Activated naive CD4-positive, alpha-beta T cell treated with anti-CD3 and anti-CD28 coated beads, Interleukin-2, amount 50 U/mL, for 72 hours (primary cell): ENCODE data around the gene CTSC. TPM values are rescaled to one million over a fixed set of nuclear protein-coding genes. Genes with fewer than 3 reads are reported as not detected.
"Not testable (repeated sequence)": the region's sequence is repeated elsewhere in the genome, so short reads cannot be mapped to it uniquely, and the experiment has no call there.

Experiments
- ATAC-seq, 2 donors: fragments of 150-1000 bp; cut with Tn5 transposase; 2 replicates each; pipeline ENCODE4 v1.10.0; 2021; ENCODE audit warnings: mild to moderate bottlenecking in 2 of 2, moderate library complexity in 2 of 2
- DNase-seq, 2 donors: peaks; one replicate each; pipeline ENCODE4 v3.0.0; 2021 to 2022; ENCODE audit warnings: low spot score in 2 of 2
- H3K27ac Mint-ChIP-seq, 2 donors: one replicate each; pipeline ENCODE4 v1.8.0; 2022; ENCODE audit warnings: mild to moderate bottlenecking in 2 of 2, mixed read lengths in 2 of 2
- H3K36me3 Mint-ChIP-seq, 2 donors: one replicate each; pipeline ENCODE4 v1.8.0; 2022; ENCODE audit warnings: mixed read lengths in 2 of 2
- H3K9me3 Mint-ChIP-seq, 2 donors: one replicate each; pipeline ENCODE4 v1.8.0; 2022; ENCODE audit warnings: mixed read lengths in 2 of 2
- total RNA-seq, 2 donors: library from RNA; stranded (reverse); gene quantifications; one replicate each; pipeline ENCODE4 v1.2.3, GENCODE V29; 2022

Gene CTSC
- total RNA-seq, 2 donors from 2014 or later, result 46.1 to 48.1 TPM

DNA sequence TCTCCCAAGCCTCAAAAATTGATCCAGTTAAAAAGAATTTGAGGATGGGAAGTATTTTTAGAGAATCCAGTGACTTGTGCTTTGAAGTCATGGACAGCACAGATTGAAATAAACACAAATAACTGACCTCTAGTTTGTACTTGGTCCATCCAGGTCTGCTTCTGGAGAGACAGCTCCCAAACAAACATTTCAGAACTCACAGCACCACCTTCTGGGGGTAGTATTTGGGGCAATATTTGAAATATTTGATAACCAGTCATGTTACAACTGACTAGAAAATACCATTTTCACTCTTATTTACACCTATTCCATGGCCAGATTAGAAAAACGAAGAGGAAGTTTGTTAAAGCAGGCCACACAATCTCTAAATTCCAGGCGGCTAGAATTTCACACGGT lies 56.2 kb downstream of the CTSC start:
- no peak for ATAC-seq
- no peak for DNase-seq
- Mint-ChIP-seq H3K27ac (no peak overlapping the region), H3K36me3 (peaks cover 0 to 4% of the 10 kb centered on the region in 2 donors), H3K9me3 (no peaks in the 10 kb centered on the region)

DNA sequence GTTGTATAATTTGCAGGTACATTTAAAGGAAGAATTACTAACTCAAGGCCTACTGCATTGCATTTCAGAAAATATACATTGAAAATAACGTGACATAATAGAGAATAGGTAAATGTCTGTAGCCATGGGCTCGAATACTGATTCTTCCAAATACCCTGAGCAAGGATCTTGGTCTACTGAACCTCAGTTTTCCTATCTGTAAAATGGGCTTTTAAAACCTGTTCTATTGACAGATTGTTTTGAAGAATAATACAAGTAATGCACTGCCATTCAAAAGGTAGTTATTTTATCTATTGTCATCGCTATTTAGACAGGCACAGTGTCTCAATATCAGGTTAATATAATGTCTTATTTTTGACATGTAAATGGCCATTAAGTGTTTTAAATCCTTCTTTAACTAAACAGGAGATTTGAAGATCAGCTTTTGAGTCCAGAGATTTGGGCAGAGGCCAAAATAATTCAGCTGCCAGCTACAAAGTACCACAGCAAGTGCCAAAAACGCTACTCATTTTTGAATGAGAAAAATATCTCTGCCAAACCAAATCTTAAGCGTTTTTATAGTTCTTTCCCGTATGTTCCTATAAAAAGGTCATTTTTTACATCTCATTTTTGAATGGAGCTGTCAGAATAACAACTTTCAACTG lies 56.7 kb downstream of the CTSC start:
- Mint-ChIP-seq H3K9me3 (no peaks in the 10 kb centered on the region), H3K27ac (no peak overlapping the region), H3K36me3 (peaks cover 0 to 4% of the 10 kb centered on the region in 2 donors)
- ATAC-seq (no peak), DNase-seq (no peak)

DNA sequence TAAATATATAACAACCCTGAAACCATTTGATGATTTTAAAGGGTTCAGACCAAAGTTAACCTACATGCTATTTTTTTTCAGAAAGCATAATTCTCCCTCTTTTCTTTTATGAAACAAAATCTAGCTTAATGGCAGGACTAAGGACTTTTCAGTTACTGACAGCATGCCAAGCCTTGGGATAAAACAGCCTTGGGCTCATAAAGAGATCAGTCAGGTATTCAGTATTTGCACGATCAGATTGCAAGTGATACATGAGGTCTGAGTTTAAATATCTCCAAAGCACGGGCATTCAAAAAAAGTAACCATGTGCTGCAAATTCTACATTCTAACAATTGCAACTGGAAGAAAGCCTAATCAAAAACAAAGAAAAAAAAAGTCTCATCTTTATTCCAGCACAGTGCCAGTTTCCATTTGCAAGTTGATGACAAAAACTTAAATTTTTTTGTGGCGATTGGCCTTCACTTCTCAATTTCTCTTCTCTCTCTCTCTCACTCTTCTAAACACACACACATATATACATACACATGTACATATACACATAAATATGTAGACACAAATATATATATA lies 60.1 kb downstream of the CTSC start:
- no peak overlapping the region for H3K27ac Mint-ChIP-seq
- DNase-seq (no peak), ATAC-seq (no peak)
- peaks cover 0 to 4% of the 10 kb centered on the region in 2 donors for H3K36me3 Mint-ChIP-seq
- H3K9me3 Mint-ChIP-seq, result peaks cover 0 to 4% of the 10 kb centered on the region in 2 donors

DNA sequence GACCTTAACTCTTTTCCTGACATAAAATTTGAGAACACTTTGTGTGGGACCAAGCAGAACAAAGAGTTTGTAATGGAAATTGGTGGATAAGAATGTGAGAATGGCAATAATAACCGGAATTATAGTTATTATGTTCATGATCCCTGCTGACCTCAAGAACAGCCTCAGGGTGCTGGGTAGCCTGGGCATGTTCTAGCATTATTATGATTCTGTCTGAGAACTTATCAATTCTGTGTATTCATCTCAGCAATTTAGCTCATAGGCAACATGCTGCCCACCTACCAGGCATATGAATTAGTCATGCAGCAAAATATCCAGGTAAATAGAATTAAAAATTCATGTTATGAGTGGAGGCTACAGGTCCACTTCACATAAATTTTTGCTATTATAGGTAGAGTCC lies 61.9 kb downstream of the CTSC start:
- Mint-ChIP-seq H3K27ac (no peak overlapping the region), H3K36me3 (peaks cover 0 to 5% of the 10 kb centered on the region in 2 donors), H3K9me3 (peaks cover 0 to 4% of the 10 kb centered on the region in 2 donors)
- no peak for ATAC-seq
- no peak for DNase-seq

DNA sequence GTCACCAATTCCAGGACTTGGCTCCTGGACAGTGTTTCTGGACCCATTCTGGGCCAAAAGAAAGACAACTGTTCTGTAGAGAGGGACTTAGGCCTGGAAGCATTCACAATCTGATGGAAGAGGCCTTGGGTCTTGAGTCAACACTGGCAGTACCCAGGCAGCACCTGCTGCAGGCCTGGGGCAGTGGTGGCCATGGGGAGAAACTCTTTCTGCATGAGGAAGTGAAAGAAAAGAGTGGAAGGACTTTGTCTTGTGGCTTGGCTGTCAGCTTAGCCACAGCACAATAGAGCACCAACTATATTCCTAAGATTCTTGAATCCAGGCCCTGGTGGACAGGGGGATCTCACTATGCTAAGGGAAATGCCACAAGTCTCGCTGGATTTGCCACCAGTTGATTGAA lies 70.6 kb downstream of the CTSC start:
- H3K36me3 Mint-ChIP-seq, result peaks cover 19 to 47% of the 10 kb centered on the region in 2 donors
- H3K9me3 Mint-ChIP-seq, result peaks cover 4 to 16% of the 10 kb centered on the region in 2 donors
- ATAC-seq (no peak), DNase-seq (no peak)
- no peak overlapping the region for H3K27ac Mint-ChIP-seq

DNA sequence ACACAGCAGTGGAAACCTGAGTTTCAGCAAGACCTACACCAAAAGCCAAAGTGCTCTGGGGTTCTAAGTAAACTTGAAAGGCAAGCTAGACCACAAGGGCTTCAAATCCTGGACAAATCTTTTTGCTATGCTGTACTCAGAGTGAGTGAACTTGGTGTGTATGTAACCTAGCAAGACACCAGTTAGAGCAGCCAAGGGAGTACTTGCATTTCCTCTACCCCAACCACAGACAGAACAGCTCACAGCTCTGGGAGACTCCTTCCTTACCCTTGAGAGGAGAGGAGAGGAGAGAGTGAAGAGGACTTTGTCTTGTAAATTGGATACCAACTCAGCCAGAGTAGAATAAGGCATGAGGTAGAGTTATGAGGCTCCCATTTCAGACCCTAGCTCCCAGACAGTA lies 71.4 kb downstream of the CTSC start:
- DNase-seq, result no peak
- Mint-ChIP-seq H3K36me3 (peaks cover 23 to 52% of the 10 kb centered on the region in 2 donors), H3K27ac (no peak overlapping the region), H3K9me3 (peaks cover 12 to 24% of the 10 kb centered on the region in 2 donors)
- no peak for ATAC-seq

DNA sequence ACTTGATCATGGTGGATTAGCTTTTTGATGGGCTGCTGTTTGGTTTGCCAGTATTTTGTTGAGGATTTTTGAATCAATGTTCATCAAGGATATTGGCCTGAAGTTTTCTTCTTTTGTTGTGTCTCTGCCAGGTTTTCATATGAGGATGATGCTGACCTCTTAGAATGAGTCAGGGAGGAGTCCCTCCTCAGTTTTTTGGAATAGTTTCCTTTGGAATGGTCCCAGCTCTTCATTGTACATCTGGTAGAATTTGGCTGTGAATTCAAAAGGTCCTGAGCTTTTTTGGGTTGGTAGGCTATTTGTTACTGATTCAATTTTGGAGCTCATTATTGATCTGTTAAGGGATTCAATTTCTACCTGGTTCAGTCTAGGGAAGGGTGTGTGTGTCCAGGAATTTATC lies 78.1 kb downstream of the CTSC start:
- DNase-seq (no peak), ATAC-seq (no peak)
- peaks cover 43 to 44% of the 10 kb centered on the region in 2 donors for H3K36me3 Mint-ChIP-seq
- peaks cover 49 to 50% of the 10 kb centered on the region in 2 donors for H3K9me3 Mint-ChIP-seq
- no peak overlapping the region for H3K27ac Mint-ChIP-seq

DNA sequence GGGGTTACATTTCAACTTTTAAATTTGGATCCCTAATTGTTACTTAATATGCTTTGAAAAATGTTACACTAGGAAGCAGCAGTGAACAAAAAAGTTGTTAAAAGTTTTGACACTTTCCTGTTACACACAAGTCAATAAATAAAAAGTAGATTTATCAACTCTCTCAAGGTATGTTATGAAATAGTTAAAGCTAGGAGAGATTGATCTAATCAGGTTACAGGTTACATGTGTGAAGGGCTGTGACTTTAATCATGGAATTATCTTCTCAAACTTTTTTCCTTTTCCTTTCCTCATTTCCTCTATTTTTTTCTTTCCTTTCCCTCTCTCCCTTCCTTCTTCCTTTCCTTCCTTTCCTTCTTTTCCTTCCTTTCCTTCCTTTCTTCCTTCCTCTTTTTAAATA lies 85.3 kb downstream of the CTSC start:
- Mint-ChIP-seq H3K9me3 (peaks cover 10 to 11% of the 10 kb centered on the region in 2 donors), H3K27ac (no peak overlapping the region), H3K36me3 (peaks cover 0 to 6% of the 10 kb centered on the region in 2 donors)
- DNase-seq (no peak), ATAC-seq (no peak)

DNA sequence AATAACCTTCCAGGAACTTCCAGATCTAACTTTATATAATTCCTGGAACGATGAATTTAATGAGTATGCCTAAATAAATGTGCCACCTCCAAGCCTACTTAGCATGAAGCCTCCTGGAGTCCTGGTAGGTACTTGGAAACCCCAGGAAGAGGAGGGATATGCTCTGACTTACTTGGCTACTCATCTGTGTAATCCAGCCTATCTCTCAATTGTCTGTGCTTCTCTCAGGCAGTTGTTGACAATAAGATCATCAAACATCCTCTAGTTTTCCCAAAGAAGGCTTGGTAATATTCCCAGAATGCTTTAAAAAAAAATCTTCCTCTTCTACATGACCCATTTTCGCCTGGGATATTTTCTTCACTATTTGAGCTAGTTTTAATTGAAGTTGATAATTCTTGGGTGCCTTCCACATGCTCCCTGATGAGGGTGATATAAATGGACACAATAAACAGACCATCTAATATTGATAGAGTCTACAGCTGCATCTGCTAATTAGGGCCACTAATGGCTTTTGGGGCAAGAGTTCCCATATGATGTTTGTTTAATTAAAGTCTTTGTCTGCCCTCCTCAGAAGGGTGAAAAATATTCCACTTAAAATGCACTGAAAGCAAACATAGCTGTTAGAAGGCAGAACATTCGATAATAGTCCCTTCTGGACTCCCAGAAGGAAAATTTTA lies 86.8 kb downstream of the CTSC start:
- ATAC-seq, result no peak
- Mint-ChIP-seq H3K36me3 (peaks cover 0 to 5% of the 10 kb centered on the region in 2 donors), H3K9me3 (peaks cover 7 to 8% of the 10 kb centered on the region in 2 donors), H3K27ac (no peak overlapping the region)
- no peak for DNase-seq

DNA sequence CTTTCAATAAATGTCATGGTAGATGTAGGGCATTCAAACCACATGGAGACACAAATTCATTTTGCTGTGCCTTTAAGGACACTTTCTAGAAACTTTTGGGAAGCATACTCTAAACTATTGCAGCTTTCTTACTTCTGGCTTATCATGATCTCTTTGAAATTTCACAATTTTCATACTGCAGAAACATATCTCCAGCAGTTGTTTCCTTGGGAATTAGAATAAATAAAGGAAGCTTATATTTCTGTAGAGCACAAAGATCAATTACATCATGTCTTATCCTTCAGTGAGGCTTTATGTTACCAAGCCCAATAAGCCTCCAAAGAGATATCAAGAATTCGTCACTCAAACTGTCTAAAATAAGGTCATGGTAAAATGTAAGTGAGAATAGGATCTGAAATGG lies 87.8 kb downstream of the CTSC start:
- Mint-ChIP-seq H3K36me3 (no peaks in the 10 kb centered on the region), H3K9me3 (peaks cover 3 to 4% of the 10 kb centered on the region in 2 donors), H3K27ac (no peak overlapping the region)
- DNase-seq (no peak), ATAC-seq (no peak)

DNA sequence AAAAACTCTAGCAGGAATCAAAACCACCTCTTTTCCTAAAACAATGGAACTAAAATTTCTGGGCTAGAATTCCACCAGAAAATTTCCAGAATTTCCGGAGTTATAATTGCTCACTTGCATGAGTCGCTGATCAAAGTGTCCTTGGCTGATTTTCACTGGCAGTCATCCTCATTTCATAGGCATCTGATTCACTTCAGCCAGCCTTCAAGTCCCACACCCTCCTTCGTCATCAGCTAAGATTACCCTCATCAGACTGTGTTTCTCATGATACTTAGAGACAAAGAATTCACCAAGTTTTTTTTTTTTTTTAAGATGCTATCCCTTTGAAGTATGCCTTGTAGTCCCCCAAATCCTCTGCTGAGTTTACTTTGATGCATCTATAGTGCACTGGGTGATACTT lies 90.8 kb downstream of the CTSC start:
- H3K36me3 Mint-ChIP-seq, result peaks cover 14 to 20% of the 10 kb centered on the region in 2 donors
- ATAC-seq, result no peak
- peaks cover 11 to 17% of the 10 kb centered on the region in 2 donors for H3K9me3 Mint-ChIP-seq
- no peak for DNase-seq
- H3K27ac Mint-ChIP-seq, result no peak overlapping the region

DNA sequence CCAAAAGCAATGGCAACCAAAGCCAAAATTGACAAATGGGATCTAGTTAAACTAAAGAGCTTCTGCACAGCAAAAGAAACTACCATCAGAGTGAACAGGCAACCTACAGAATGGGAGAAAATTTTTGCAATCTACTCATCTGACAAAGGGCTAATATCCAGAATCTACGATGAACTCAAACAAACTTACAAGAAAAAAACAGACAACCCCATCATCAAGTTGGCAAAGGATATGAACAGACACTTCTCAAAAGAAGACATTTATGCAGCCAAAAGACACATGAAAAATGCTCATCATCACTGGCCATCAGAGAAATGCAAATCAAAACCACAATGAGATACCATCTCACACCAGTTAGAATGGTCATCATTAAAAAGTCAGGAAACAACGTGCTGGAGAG lies 92.0 kb downstream of the CTSC start:
- Mint-ChIP-seq H3K9me3 (peaks cover 13 to 19% of the 10 kb centered on the region in 2 donors), H3K36me3 (peaks cover 19 to 28% of the 10 kb centered on the region in 2 donors)
- not testable (repeated sequence) for H3K27ac Mint-ChIP-seq, DNase-seq, ATAC-seq

Other genes with a start within 250 kb of the CTSC start
- gene RAB38, start 162.3 kb downstream of the CTSC start, total RNA-seq, result 10 to 100 TPM in 1 of 2 donors, 1 to 10 TPM in 1; 1.7 to 13.1 TPM